NCI-H128 (cell line): Measurements from ENCODE around the gene TDRD12.

Source experiments
- DNase-seq: peaks from one replicate; lab custom pipeline; 2025; ENCODE audit not compliant: unreplicated experiment; lab: John Stamatoyannopoulos, UW

Gene TDRD12

GRCh38 chr19:32719611-32720059 lies at the start of gene TDRD12:
TDRD12 (plus strand) TSS chr19:32719767; CDS start chr19:32720073, 306 bp downstream.
- no peak for DNase-seq

DNA sequence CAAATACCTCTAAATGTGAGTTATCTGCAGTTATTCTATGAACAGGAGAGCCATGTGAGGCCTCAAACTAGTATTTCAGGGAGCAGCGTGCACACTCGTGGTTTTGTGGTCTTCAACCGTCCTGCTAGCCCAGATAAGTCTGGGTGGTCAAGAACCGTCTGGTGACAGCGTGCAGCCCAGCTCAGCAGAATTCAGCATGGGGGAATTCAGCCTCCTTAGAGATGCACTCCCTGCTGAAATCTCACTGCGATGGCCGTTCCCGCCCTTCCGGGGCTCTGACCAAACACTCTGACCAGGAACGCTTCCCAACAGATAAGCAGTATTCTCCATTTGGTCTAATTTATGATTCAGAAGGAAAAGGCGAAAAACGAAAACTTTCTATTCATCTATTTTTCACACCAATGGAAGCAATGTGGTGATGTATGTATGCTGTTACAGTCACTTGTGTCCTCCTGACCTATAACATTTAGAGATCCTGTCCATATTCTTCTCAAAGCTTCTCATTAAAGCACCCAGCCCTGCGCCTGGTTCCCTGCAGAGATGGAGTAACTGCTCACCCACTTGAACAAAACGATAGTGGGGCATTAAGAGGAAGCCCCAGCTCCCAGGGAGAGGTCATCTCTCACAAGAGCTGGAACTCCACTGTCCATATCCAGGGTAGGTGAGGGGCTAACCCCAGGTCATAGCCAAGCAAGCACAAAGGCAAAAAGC lies 47.5 kb upstream of the TDRD12 start:
- DNase-seq = no peak

DNA sequence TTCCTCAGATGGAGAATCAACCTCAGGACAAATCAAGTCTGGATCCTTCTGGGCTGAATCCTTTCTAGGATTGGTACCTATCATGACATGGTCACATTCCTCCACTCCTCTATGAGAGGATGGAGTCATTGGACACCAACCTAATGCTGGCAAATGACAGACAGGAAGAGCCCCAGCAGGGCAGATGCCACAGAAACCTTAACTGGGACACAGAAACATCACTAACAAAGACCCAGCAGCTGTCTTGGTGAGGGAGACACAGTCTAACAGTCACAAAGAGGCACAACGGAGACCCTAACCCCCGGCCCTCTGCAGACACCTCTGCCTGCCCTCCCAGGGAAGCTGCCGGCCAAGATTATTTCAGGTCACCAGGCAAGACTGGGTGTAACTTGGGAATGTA lies 46.7 kb upstream of the TDRD12 start:
- no peak for DNase-seq

DNA sequence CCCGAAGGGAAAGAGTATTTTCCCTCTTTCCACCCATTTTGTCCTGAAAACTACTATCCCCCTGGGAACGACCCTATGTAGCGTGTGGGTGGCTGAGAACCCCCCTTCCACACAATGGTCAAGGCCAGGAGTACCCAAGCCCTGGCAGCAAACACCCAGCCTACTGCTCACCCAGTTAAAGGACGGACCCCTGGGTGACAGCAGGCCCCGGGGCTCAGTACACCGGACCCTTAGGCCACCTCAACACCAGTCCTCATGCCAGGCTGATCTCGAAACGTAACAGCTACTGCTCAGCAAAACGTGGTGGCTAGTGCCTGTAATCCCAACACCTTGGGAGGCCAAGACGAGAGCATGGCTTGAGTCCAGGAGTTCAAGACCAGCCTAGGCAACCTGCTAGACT lies 46.0 kb upstream of the TDRD12 start:
- DNase-seq = no peak

DNA sequence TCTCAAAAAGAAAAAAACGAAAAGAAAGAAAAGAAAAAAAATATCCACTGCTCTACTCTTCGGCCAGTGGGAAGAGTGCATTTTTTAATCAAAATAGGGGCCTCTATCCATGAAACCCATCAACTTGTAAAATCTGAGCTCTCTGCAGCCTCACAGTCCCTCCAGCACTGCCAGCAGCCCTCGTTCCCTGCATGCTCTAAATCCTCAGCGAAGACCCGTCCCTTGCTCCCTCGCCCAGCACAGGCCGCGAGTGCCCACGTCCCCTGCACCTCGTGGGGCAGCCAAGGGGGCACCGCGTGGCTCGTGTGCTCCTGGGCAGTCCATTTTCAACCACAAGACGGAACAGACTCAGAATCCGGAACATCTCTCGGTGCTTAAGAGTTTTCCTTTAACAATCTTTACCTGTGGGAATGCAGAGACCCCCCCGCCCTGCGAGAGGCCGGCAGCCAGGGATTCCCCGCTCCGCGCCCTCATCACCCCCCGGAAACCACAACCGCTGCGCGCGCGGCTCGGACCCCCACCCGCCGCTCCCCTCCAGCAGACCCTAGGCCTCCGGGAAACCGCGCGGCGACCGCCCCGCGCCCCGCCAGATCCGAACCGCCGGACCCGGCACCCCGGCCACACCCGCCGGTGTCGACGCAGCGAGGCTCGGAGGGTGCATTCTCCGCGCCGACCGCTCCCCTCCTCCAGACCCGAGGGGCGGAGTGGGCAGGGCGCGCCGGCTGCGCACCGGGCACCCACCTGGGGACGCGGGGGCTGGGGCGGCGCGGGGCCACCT lies 45.2 kb upstream of the TDRD12 start:
- DNase-seq = no peak

DNA sequence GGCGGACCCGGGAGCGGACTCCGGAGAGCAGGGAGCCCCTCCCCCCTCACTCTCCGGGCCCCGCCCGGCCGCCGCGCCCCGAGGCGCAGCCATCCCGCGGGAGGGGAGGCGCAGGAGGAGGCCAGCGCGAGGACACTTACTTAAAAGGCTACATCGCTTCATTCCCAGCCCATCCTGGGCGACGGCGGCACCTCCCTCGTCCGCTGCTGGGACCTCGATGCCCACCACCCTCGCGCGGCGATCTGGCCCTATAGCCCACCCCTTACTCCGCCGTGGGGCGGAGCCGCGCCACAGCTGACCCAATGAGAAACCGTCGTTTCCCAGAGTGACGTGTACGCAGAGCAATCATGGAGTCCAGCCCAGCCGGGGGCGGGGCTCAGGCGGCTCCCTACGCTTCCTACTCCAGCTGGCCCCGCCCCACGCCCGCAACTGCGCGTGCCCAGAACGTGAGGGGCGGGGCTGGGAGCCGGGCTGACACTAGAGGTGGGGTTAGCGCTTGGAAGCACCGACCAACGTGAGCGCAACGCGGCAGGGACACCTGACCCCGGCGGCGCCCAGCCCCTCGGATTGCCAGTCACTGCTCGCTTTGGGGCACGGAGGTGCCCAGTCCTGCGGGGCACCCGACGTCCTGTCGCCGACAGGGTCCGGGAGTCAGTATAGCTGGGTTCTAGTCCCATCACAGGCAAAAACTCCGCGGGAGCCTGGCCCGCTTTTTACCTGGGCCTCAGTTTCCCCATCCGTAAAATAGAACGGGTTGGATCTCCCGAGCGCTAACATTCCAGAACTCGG lies 44.4 kb upstream of the TDRD12 start, which contains the start of gene ANKRD27:
ANKRD27 (minus strand) TSS at position 250 of the 789 bp plus-strand sequence. CDS start 16,165 bp downstream, outside the sequence.
- peak; percentile 98 for DNase-seq

DNA sequence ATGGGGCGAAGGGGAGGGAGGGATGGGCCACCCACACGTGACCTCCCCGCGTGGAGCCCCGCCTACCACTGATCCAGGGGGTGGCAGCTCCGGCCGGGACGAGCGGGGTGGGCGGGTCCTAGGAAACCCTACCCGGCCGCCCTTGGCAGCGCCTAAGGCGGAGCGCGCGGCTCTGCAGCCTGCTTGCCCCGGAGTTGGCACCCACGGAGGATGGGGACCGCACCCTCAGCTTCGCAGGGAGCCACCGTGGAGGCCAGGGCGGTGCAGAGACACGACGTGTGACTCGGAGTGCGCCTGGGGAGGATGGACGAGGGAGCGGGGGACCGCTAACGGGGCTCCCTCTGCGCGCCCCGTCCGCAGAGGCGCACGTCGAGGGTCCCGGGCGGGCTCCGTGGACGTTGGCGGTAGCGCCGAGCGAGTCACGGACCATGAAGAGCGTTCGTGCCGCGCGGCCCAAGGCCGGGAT lies 43.8 kb upstream of the TDRD12 start, which contains the start of gene RGS9BP:
RGS9BP (plus strand) TSS at position 129 of the 466 bp plus-strand sequence. CDS start 416 bp downstream, outside the sequence.
- peak; percentile 34 for DNase-seq

DNA sequence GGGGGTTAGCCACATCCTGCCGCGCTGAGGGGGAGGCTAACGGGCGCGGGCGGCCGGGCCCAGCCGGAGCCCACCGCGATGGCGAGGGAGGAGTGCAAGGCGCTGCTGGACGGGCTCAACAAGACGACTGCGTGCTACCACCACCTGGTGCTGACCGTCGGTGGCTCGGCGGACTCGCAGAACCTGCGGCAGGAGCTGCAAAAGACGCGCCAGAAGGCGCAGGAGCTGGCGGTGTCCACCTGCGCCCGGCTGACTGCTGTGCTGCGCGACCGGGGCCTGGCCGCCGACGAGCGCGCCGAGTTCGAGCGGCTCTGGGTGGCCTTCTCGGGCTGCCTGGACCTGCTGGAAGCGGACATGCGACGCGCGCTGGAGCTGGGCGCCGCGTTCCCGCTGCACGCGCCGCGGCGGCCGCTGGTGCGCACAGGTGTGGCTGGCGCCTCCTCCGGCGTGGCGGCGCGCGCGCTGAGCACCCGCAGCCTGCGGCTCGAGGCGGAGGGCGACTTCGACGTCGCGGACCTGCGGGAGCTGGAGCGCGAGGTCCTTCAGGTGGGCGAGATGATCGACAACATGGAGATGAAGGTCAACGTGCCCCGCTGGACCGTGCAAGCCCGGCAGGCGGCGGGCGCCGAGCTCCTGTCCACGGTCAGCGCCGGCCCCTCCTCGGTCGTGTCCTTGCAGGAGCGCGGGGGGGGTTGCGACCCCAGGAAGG lies 43.2 kb upstream of the TDRD12 start:
- DNase-seq = no peak

GRCh38 chr19:32676895-32677359 lies 42.6 kb upstream of the TDRD12 start:
- DNase-seq = no peak

- no peak for DNase-seq
These were observed 41.9 kb upstream of the TDRD12 start for GRCh38 chr19:32677657-32678056.

DNA sequence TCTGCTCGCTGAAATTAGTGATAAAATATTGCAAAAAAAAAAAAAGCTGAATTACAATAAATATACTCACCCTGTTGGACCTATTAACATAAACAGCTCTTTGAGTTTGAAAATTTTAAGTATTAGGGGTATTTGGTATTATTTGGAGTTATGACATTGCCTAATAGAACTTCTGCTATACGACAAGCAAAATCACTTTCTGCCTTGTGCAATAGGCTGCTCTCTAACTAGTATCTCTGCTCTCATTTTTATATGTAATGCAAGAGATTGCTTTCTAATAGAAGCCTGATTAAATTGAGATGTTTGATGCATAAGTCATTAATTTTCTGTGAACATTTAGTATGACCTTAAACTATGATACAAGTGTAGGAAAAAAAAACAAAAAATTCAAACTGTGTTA lies 38.6 kb upstream of the TDRD12 start:
- DNase-seq = no peak

GRCh38 chr19:32682317-32682716 lies 37.2 kb upstream of the TDRD12 start:
- no peak for DNase-seq

GRCh38 chr19:32686847-32687475 lies 32.6 kb upstream of the TDRD12 start:
- no peak for DNase-seq

DNA sequence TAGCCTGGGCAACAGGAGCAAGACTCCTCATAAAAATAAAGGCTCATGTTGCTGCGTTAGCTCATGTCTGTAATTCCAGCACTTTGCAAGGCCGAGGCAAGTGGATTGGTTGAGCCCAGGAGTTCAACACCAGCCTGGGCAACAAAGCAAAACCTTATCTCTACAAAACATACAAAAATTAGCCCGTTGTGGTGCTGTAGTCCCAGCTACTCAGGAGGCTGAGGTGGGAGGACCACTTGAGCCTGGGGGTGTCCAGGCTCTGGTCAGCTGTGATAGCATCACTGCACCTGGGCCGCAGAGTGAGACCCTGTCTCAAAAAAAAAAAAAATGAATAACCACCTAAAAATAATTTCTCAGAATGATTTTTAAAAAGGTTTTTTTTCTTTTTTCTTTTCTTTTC lies 31.9 kb upstream of the TDRD12 start:
- DNase-seq = no peak

DNA sequence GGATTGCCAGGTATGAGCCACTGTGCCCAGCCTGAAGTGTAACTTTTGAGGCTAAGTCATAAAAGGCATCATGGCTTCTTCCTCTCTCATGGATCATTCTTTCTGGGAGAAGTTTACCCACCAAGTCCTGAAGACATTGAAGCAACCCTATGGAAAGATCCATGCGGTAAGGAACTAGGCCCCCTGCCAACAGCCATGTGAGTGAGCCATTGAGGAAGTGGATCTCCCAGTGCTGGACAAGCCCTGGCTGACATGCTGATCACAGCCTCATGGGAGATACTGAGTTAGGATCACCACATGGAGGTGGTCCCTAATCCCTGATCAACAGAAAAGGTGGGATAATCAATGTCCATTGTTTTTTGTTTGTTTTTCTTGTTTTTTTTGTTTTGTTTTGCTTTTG lies 31.3 kb upstream of the TDRD12 start:
- DNase-seq = no peak

- DNase-seq = peak; percentile 56
These were observed 28.1 kb upstream of the TDRD12 start, which contains the start of gene NUDT19 for GRCh38 chr19:32691291-32691951. NUDT19 (plus strand) TSS chr19:32691821; CDS start chr19:32691961, 140 bp downstream.

DNA sequence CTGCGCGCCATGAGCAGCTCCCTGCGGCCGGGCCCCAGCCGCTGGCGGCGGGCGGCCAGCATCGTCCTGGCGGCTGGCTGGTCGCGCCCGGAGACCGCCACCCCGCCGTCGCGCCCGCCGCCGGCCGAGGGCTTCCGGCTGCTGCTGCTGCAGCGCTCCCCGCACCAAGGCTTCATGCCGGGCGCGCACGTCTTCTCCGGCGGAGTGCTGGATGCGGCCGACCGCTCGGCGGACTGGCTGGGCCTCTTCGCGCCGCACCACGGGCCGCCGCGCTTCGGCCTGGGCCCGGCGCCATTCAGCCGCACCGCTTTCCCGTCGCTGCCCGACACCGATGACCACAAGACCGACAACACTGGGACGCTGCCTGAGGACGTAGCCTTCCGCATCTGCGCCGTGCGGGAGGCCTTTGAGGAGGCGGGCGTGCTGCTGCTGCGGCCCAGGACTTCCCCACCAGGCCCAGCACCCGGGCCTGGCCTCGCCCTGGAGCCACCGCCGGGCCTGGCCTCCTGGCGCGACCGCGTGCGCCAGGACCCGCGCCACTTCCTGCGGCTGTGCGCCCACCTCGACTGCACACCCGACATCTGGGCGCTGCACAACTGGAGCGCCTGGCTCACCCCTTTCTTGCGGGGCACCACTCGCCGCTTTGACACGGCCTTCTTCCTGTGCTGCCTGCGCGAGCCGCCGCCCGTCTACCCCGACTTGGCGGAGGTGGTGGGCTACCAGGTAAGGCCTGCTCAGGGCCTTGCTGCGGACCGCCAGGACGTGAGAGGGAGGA lies 27.4 kb upstream of the TDRD12 start:
- no peak for DNase-seq

GRCh38 chr19:32692727-32693061 lies 26.9 kb upstream of the TDRD12 start:
- DNase-seq = no peak
